GM12878 (cell line): ENCODE data around the gene GPC3. TPM values are rescaled to one million over a fixed set of nuclear protein-coding genes. Genes with fewer than 3 reads are reported as not detected.

ENCODE experiments used
- ATAC-seq: fragments of 200-7000 bp; cut with Tn5 transposase; 3 replicates; pipeline ENCODE4 v1.9.1; 2020; ENCODE audit warnings: mild to moderate bottlenecking, moderate library complexity
- BruUV-seq: library from RNA; stranded (reverse); fragments of 400-500 nt; replicated peaks from 2 replicates; lab custom pipeline; 2021; lab: Mats Ljungman, UMichigan
- CTCF ChIA-PET: fragments of 300-600 bp; sonication (Branson Sonifier 250); formaldehyde crosslinking; extraction: SDS; loops from one replicate; lab custom pipeline; 2021; ENCODE audit warnings: inconsistent platforms; lab: Yijun Ruan, JAX
- POLR2A ChIA-PET: fragments of 350-600 bp; formaldehyde crosslinking; extraction: SDS; loops from one replicate; lab custom pipeline; 2021; ENCODE audit warnings: inconsistent platforms; lab: Charles Lee
- RAD21 ChIA-PET: fragments of 300-600 bp; sonication (Branson Sonifier 250); formaldehyde crosslinking; loops from one replicate; lab custom pipeline; 2023; ENCODE audit warnings: antibody characterized with exemption; ENCODE audit not compliant: unreplicated experiment; lab: Charles Lee
- SMC1A ChIA-PET: fragments of 300-600 bp; sonication (Branson Sonifier 250); formaldehyde crosslinking; loops from one replicate; lab custom pipeline; 2023; ENCODE audit not compliant: unreplicated experiment, uncharacterized antibody; lab: Charles Lee
- DNase-seq: peaks from one replicate; pipeline ENCODE4 v3.0.0-alpha.2; 2011; ENCODE audit warnings: low read depth, low spot score
- FAIRE-seq: peaks from 3 replicates; lab custom pipeline; 2011; peaks lifted over from hg19 to GRCh38; lab: Jason Lieb, UNC
- H2AFZ ChIP-seq: 2 replicates; pipeline ENCODE4 v1.6.0; 2011; ENCODE audit warnings: low read depth, low read length, control low read depth; ENCODE audit not compliant: control insufficient read depth
- H3K27ac ChIP-seq: 2 replicates; pipeline ENCODE4 v1.5.1; 2011; ENCODE audit warnings: control low read depth; ENCODE audit not compliant: control insufficient read depth, insufficient read depth
- H3K27me3 ChIP-seq, 2 experiments: replicated peaks in 1 of 2; 2 replicates each; pipeline versions ENCODE4 v1.6.0 to v1.6.1; 2011; ENCODE audit warnings: low read length in 1 of 2; ENCODE audit not compliant: control insufficient read depth in 2 of 2, insufficient read depth in 2 of 2
- H3K36me3 ChIP-seq, 2 experiments: 2 replicates each; pipeline ENCODE4 v1.5.1; 2011; ENCODE audit warnings: low read length in 1 of 2; ENCODE audit not compliant: control insufficient read depth in 2 of 2, insufficient read depth in 2 of 2
- H3K4me1 ChIP-seq: 2 replicates; pipeline ENCODE4 v1.6.1; 2011; ENCODE audit warnings: mild to moderate bottlenecking, low read length, moderate library complexity, mixed read lengths; ENCODE audit not compliant: control insufficient read depth, insufficient read depth
- H3K4me2 ChIP-seq: 2 replicates; pipeline ENCODE4 v1.6.0; 2011; ENCODE audit warnings: control low read depth; ENCODE audit not compliant: control insufficient read depth, insufficient read depth
- H3K4me3 ChIP-seq: fragments of 200-600 bp; sonication (generic); 2 replicates; pipeline ENCODE4 v1.5.1; 2016
- H3K79me2 ChIP-seq: 2 replicates; pipeline ENCODE4 v1.6.0; 2011; ENCODE audit warnings: low read length; ENCODE audit not compliant: control insufficient read depth, insufficient read depth
- H3K9ac ChIP-seq: 2 replicates; pipeline ENCODE4 v1.8.0; 2011; ENCODE audit warnings: low read length, control low read depth, mixed read lengths; ENCODE audit not compliant: control insufficient read depth, insufficient read depth
- H3K9me3 ChIP-seq: replicated peaks from 3 replicates; pipeline ENCODE4 v1.5.1; 2011; ENCODE audit warnings: mild to moderate bottlenecking, low read length; ENCODE audit not compliant: control insufficient read depth, insufficient read depth
- H4K20me1 ChIP-seq: 2 replicates; pipeline ENCODE4 v1.6.0; 2011; ENCODE audit not compliant: control insufficient read depth, insufficient read depth
- CTCF ChIP-seq, 3 experiments: IDR thresholded peaks in 2 of 3; conservative IDR thresholded peaks in 1 of 3; 2 replicates each; pipeline ENCODE4 v1.5.1; 2011; ENCODE audit warnings: low read depth in 3 of 3, low read length in 3 of 3, mild to moderate bottlenecking in 3 of 3, control low read depth in 2 of 3, moderate library complexity in 2 of 3, inconsistent platforms in 1 of 3, mixed read lengths in 1 of 3; ENCODE audit not compliant: control insufficient read depth in 2 of 3, insufficient read depth in 1 of 3; ENCODE audit errors: extremely low read depth in 1 of 3
- DPF2 ChIP-seq: fragments of 450-650 bp; IDR thresholded peaks from 2 replicates; pipeline ENCODE4 v1.6.1; 2017; ENCODE audit warnings: mild to moderate bottlenecking
- EZH2 ChIP-seq: IDR thresholded peaks from 2 replicates; pipeline ENCODE4 v1.6.1; 2012; ENCODE audit warnings: low read depth, mild to moderate bottlenecking, control low read depth, inconsistent platforms, low read length, borderline replicate concordance; ENCODE audit not compliant: control insufficient read depth
- HSF1 ChIP-seq: fragments of 150-350 bp; IDR thresholded peaks from 2 replicates; pipeline ENCODE4 v1.6.1; 2014; ENCODE audit warnings: mild to moderate bottlenecking, low read depth, low read length
- NFYA ChIP-seq: IDR thresholded peaks from 2 replicates; pipeline ENCODE4 v1.6.1; 2011; ENCODE audit warnings: low read depth, mild to moderate bottlenecking, low read length, improper control_type of control experiment, borderline replicate concordance
- NR2C1 ChIP-seq: fragments of 450-650 bp; IDR thresholded peaks from 2 replicates; pipeline ENCODE4 v1.6.1; 2017; ENCODE audit warnings: antibody characterized with exemption, mild to moderate bottlenecking, moderate library complexity
- PBX3 ChIP-seq: IDR thresholded peaks from 2 replicates; pipeline ENCODE4 v1.6.1; 2011; ENCODE audit warnings: mild to moderate bottlenecking, low read depth, low read length, moderate library complexity; ENCODE audit not compliant: insufficient replicate concordance
- SMC3 ChIP-seq: IDR thresholded peaks from 2 replicates; pipeline ENCODE4 v1.6.1; 2011; ENCODE audit warnings: low read length, improper control_type of control experiment, borderline replicate concordance
- SP1 ChIP-seq: IDR thresholded peaks from one replicate; pipeline ENCODE4 v1.6.1; 2011; ENCODE audit warnings: low read depth, low read length
- WGBS: methylation state at CpG from one replicate; pipeline ENCODE4 v1.1.6; 2016; ENCODE audit warnings: low lambda C conversion rate; ENCODE audit not compliant: insufficient replicate concordance, insufficient coverage; ENCODE audit errors: missing lambda C conversion rate; 5-methylcytosine and 5-hydroxymethylcytosine counted together
- in situ Hi-C: fragments of 300-500 bp; cut with MboI; formaldehyde crosslinking; loops from 9 replicates; pipeline ENCODE4 v1.14.3; 2018; ENCODE audit warnings: mixed read lengths
- intact Hi-C: fragments of 100-400 bp; cut with micrococcal nuclease; formaldehyde crosslinking; loops from one replicate; pipeline ENCODE4 v1.14.2; 2022; ENCODE audit not compliant: unreplicated experiment
- polyA plus RNA-seq, 11 experiments: library from polyadenylated mRNA; depleted of rRNA in 4 of 11; unstranded in 6 of 11; stranded (reverse) in 5 of 11; fragments of >200 nt; fragmentation: Nextera tagmentation in 4 of 11; fragmentation: Illumina TruSeq in 1 of 11; extraction: Ambion mirVana in 4 of 11; extraction: Trizol in 1 of 11; gene quantifications; 1 replicate in 1 of 11; 2 replicates in 10 of 11; pipeline versions ENCODE4 v1.2.1 to v1.2.3, GENCODE V29; 2011 to 2016; ENCODE audit warnings: inconsistent platforms in 2 of 11, missing spikeins in 2 of 11, low read depth in 1 of 11
- total RNA-seq, 4 experiments: library from RNA; depleted of rRNA in 3 of 4; stranded (reverse); fragments of >200 nt in 3 of 4; fragmentation: Illumina TruSeq in 1 of 4; extraction: Trizol in 1 of 4; gene quantifications; 2 replicates each; pipeline versions ENCODE4 v1.2.1 to v1.2.3, GENCODE V29; 2013 to 2021
- TF ChIP-seq, protein P1 (sequence below): fragments of 450-650 bp; IDR thresholded peaks from 2 replicates; pipeline ENCODE4 v1.6.1; 2017; ENCODE audit warnings: mild to moderate bottlenecking, low read depth, inconsistent platforms; ENCODE audit not compliant: poor library complexity, severe bottlenecking

The GPC3 gene
- total and polyA plus RNA-seq, 10 of the 15 experiments (the other 5 are each of a cell fraction or from before 2014, with no cell fraction given) = 0.09 to 0.82 TPM; not detected in 8

DNA sequence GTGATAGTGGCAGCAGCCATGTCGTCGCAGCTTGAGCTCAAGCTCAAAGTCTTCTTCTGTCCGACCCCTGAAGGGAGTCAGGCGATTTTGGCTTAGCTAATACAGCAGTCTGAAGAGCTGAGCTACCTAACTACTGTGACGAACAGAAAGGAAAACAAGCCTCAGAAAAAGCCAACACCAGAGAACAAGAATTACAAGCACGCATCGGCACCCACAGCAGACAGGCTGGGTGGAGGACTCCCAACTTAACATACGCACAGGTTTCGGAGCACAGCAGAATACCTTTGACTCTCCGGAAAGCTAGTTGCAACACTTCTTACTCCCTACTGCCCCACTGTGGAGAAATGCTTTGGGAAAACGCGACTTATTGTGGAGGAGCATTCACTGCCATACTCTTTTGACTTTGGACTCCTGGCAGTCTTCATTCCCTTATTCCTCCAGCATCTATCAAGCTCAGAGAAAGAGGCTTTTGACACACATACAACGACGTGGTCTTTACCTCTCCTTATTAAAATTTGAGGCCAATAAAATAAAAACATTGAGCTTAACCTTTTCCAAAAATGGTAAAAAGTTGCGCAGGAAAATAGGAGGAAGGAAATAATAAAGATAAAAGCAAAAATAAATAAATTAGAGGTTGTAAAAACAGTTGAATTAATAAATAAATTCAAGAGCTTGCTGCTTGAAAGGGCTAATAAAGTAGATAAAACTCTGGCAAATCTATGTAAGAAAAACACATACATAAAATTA is 41.3 kb upstream of the GPC3 start:
- H3K4me3 ChIP-seq = no peak overlapping the region
- no peaks in the 10 kb centered on the region for H3K9me3 ChIP-seq
- no peaks in the 10 kb centered on the region for H3K79me2 ChIP-seq
- intact Hi-C loops = loop anchor here (1.0 kb wide), 1 partner anchor 234 kb away; no protein-coding TSS in a partner anchor
- H2AFZ ChIP-seq = no peak overlapping the region
- ATAC-seq = peak; percentile 53
- TF ChIP-seq, protein P1, sequence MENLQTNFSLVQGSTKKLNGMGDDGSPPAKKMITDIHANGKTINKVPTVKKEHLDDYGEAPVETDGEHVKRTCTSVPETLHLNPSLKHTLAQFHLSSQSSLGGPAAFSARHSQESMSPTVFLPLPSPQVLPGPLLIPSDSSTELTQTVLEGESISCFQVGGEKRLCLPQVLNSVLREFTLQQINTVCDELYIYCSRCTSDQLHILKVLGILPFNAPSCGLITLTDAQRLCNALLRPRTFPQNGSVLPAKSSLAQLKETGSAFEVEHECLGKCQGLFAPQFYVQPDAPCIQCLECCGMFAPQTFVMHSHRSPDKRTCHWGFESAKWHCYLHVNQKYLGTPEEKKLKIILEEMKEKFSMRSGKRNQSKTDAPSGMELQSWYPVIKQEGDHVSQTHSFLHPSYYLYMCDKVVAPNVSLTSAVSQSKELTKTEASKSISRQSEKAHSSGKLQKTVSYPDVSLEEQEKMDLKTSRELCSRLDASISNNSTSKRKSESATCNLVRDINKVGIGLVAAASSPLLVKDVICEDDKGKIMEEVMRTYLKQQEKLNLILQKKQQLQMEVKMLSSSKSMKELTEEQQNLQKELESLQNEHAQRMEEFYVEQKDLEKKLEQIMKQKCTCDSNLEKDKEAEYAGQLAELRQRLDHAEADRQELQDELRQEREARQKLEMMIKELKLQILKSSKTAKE = no peak
- TF ChIP-seq PBX3 = no peak
- peak; percentile 29 to 38 (median 32); a peak in 3 of 6 replicates for TF ChIP-seq CTCF (IDR thresholded peaks at IDR 0.05 in 2 of 3, conservative IDR thresholded peaks at IDR 0.05 in 1 of 3; ENCODE audit: control insufficient read depth in 2 of 3, extremely low read depth in 1 of 3, insufficient read depth in 1 of 3, low read depth in 3 of 3, low read length in 3 of 3)
- TF ChIP-seq NFYA = no peak
- TF ChIP-seq SP1 = no peak
- TF ChIP-seq SMC3 = peak; percentile 23; the same call in 1 of the 2 replicates
- no peak for TF ChIP-seq DPF2
- no peak for TF ChIP-seq NR2C1
- no peak for TF ChIP-seq EZH2
- TF ChIP-seq HSF1 = no peak
- TF ChIP-seq, all 136 proteins: peak for 2
- Histone ChIP-seq H3K9ac (no peak overlapping the region), H3K27me3 (no peaks in the 10 kb centered on the region; a peak in 1 of 4 replicates), H3K4me1 (no peaks in the 10 kb centered on the region), H3K36me3 (no peaks in the 10 kb centered on the region), H3K27ac (no peak overlapping the region), H4K20me1 (no peaks in the 10 kb centered on the region), H3K4me2 (no peak overlapping the region)
- CTCF ChIA-PET = interaction anchor here (0.8 to 2.5 kb wide), 6 partner anchors 13 to 235 kb away, joined by 3 to 25 read pairs (median 4); no protein-coding TSS in a partner anchor
- DNase-seq = no peak
- POLR2A ChIA-PET = interaction anchor here (0.6 kb wide), 1 partner anchor 370 kb away, joined by 3 read pairs; no protein-coding TSS in a partner anchor
- in situ Hi-C loops = no loop called here
- SMC1A ChIA-PET = interaction anchor here (1.4 to 2.0 kb wide), 2 partner anchors 233 to 234 kb away, joined by 6 to 11 read pairs; no protein-coding TSS in a partner anchor
- RAD21 ChIA-PET = interaction anchor here (1.9 kb wide), 1 partner anchor 235 kb away, joined by 13 read pairs; no protein-coding TSS in a partner anchor
- no TSS peak for BruUV-seq
- FAIRE-seq = peak; percentile 47
- WGBS = 27% methylated on average over 15 of the region's 15 CpGs
